Psoas muscle (tissue), 8 donors: Measurements from ENCODE around the gene PITPNM3. TPM values are rescaled to one million over a fixed set of nuclear protein-coding genes. Genes with fewer than 3 reads are reported as not detected.

Experiments used
- ATAC-seq, 4 donors: fragments of 200-7000 bp; cut with Tn5 transposase; one replicate each; pipeline ENCODE4 v1.9.1; 2020; ENCODE audit warnings: moderate library complexity in 3 of 4, mild to moderate bottlenecking in 2 of 4
- DNase-seq, 2 donors: peaks; one replicate each; pipeline ENCODE4 v3.0.0-alpha.2; 2020
- H3K27ac ChIP-seq: fragments of 200-600 bp; one replicate; pipeline ENCODE4 v1.8.0; 2022
- H3K27me3 ChIP-seq, 3 donors: fragments of 200-600 bp in 1 of 3; one replicate each; pipeline versions ENCODE4 v1.6.1 to v1.8.0; 2013 to 2022; ENCODE audit warnings: low read length in 2 of 3, mild to moderate bottlenecking in 2 of 3, moderate library complexity in 1 of 3; ENCODE audit not compliant: insufficient read depth in 3 of 3
- H3K36me3 ChIP-seq, 2 donors: fragments of 200-600 bp in 1 of 2; one replicate each; pipeline versions ENCODE4 v1.6.1 to v1.8.0; 2013 to 2022; ENCODE audit warnings: low read depth in 1 of 2, mild to moderate bottlenecking in 1 of 2, moderate library complexity in 1 of 2; ENCODE audit not compliant: insufficient read depth in 1 of 2
- H3K4me1 ChIP-seq: fragments of 200-600 bp; one replicate; pipeline ENCODE4 v1.8.0; 2022
- H3K4me3 ChIP-seq: fragments of 200-600 bp; one replicate; pipeline ENCODE4 v1.8.0; 2022; ENCODE audit warnings: mild to moderate bottlenecking
- H3K9me3 ChIP-seq: fragments of 200-600 bp; one replicate; pipeline ENCODE4 v1.8.0; 2022
- WGBS, 3 donors: extraction: QIAGEN DNeasy Blood & Tissue Kit; methylation state at CpG; one replicate each; pipeline versions ENCODE4 v1.1.6 to v1.1.7; 2013; 5-methylcytosine and 5-hydroxymethylcytosine counted together
- intact Hi-C, 2 donors: fragments of 100-400 bp; cut with DNase I; formaldehyde crosslinking; loops; one replicate each; pipeline versions ENCODE4 v1.11.0 to v1.14.2; 2022
- polyA plus RNA-seq, 3 donors: library from polyadenylated mRNA; stranded (reverse); fragments of 200-250 nt; gene quantifications; one replicate each; pipeline ENCODE4 v1.2.3, GENCODE V29; 2013
- total RNA-seq, 4 donors: library from RNA; stranded (reverse); fragmentation: NEBNext Ultra II Directional in 2 of 4; extraction: Animal tissue kit (Norgen Biotek cat#: 25700) in 2 of 4; gene quantifications; one replicate each; pipeline versions ENCODE4 v1.2.1 to v1.2.4, GENCODE V29; 2021 to 2023
- TF ChIP-seq, protein P1 (sequence below): fragments of 200-600 bp; IDR thresholded peaks from one replicate; pipeline ENCODE4 v1.8.0; 2022; ENCODE audit warnings: antibody characterized with exemption
- donor health status: healthy with polysubstance abuse.
- donor health status: DM: no; HTN: no; CAD: no; lungs with moderate emphysema.
- donor health status: Bipolar disorder and iron deficiency.
- donor health status: healthy.
- donor health status: DM: yes; HTN: yes; CAD: no.
- donor health status: DM: no; HTN: no; CAD: no.
- donor health status: DM: no; HTN: no; CAD: no.
- donor health status: DM: yes; HTN: yes; CAD: no.

PITPNM3 gene
- total and polyA plus RNA-seq, 7 donors = 0.08 to 0.65 (median 0.32) TPM

- H3K36me3 ChIP-seq = no peaks in the 10 kb centered on the region
- DNase-seq (peak in 1 of 2 donors; percentile 39), ATAC-seq (no peak)
- no peaks in the 10 kb centered on the region for H3K9me3 ChIP-seq
- TF ChIP-seq, protein P1, sequence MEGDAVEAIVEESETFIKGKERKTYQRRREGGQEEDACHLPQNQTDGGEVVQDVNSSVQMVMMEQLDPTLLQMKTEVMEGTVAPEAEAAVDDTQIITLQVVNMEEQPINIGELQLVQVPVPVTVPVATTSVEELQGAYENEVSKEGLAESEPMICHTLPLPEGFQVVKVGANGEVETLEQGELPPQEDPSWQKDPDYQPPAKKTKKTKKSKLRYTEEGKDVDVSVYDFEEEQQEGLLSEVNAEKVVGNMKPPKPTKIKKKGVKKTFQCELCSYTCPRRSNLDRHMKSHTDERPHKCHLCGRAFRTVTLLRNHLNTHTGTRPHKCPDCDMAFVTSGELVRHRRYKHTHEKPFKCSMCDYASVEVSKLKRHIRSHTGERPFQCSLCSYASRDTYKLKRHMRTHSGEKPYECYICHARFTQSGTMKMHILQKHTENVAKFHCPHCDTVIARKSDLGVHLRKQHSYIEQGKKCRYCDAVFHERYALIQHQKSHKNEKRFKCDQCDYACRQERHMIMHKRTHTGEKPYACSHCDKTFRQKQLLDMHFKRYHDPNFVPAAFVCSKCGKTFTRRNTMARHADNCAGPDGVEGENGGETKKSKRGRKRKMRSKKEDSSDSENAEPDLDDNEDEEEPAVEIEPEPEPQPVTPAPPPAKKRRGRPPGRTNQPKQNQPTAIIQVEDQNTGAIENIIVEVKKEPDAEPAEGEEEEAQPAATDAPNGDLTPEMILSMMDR = no peak
- peaks cover 3% of the 10 kb centered on the region for H3K4me1 ChIP-seq
- peaks cover 0 to 9% (median 0%) of the 10 kb centered on the region in 3 donors for H3K27me3 ChIP-seq
- 88 to 98% (median 90%) methylated on average over 14 of the region's 14 CpGs for WGBS, 3 donors
- intact Hi-C loops = no loop called here
- H3K4me3 ChIP-seq = no peak overlapping the region
- H3K27ac ChIP-seq = no peak overlapping the region
These were observed 95.1 kb downstream of the PITPNM3 start for GRCh38 chr17:6461246-6461645.

GRCh38 chr17:6460531-6461161 lies 95.7 kb downstream of the PITPNM3 start:
- intact Hi-C loops = no loop called here
- H3K4me1 ChIP-seq = peaks cover 3% of the 10 kb centered on the region
- DNase-seq = no peak
- peaks cover 0 to 12% (median 2%) of the 10 kb centered on the region in 3 donors for H3K27me3 ChIP-seq
- no peaks in the 10 kb centered on the region for H3K9me3 ChIP-seq
- no peaks in the 10 kb centered on the region for H3K36me3 ChIP-seq
- no peak for ATAC-seq
- H3K4me3 ChIP-seq = no peak overlapping the region
- H3K27ac ChIP-seq = no peak overlapping the region
- WGBS, 3 donors = 83 to 85% (median 84%) methylated on average over 9 of the region's 9 CpGs
- TF ChIP-seq, protein P1 = no peak

DNA sequence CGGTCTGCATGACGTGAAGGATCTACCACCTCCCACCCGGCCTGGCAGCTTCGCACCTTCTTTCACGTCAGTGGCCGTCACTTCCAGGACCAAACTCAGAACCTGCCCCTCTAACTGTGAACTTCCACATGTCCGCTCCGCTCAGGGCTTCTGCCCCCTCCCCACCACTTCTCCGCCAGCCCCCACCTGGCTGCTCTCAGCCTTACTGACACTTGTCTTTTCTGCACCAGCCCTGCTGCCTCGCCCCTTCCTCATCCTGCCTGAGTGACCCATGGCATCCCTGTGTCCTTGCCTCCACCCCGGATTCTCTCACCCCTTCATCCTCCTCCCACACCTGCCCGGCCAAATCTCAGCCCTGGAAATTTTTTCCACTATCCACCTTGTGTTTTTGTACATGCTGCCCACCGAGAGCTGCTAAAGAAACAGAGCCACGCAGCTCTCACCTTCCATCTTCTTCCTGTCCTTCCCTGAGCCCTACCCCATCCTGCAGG lies 97.8 kb downstream of the PITPNM3 start:
- no peak overlapping the region for H3K4me3 ChIP-seq
- intact Hi-C loops = no loop called here
- no peak overlapping the region for H3K27ac ChIP-seq
- TF ChIP-seq, protein P1 = no peak
- ATAC-seq (no peak), DNase-seq (no peak)
- no peaks in the 10 kb centered on the region for H3K36me3 ChIP-seq
- H3K4me1 ChIP-seq = peaks cover 3% of the 10 kb centered on the region
- peaks cover 0 to 28% (median 8%) of the 10 kb centered on the region in 3 donors for H3K27me3 ChIP-seq
- H3K9me3 ChIP-seq = no peaks in the 10 kb centered on the region
- 82 to 87% (median 87%) methylated on average over 14 of the region's 14 CpGs for WGBS, 3 donors

DNA sequence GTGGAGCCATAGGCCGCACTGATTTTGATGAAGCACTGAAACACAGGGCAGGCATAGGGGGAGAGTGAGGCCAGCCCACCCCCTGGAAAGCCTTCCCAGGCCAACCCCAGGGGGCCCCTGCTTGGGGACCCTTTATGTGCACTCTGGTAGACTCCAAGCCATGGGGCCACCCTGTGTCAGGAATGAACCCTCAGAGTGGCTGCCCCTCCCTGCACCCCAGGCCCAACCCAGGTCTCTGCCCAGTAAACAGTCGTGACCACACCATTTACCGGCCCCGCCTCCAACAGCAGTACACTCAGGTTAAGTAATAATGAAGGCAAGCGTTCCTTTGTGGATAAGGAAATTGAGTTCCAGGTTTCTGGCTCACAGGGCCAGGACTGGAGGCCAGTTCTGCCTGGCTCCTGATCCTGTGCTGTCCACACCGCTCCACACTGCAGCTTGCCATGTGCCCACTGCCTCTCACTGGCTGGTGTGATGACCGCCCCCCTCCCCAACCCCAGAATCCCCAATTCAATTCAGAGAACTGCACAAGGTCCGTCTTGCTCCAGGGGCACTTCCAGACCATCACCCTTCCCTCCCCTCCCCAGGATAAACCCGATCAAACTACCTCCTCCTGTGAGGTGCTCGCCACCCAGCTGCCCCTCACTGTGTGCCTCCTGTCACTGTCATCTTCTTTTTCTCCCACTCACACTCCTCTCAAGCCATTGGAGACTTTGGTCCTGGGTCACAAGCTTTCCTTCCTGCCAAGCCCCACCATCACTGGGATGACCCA lies 98.5 kb downstream of the PITPNM3 start:
- H3K27me3 ChIP-seq = peaks cover 0 to 31% (median 13%) of the 10 kb centered on the region in 3 donors
- DNase-seq = peak in 1 of 2 donors; percentile 38
- intact Hi-C loops = no loop called here

More for the DNA sequence above, 98.5 kb downstream of the PITPNM3 start:
- H3K4me1 ChIP-seq = peaks cover 3% of the 10 kb centered on the region
- H3K36me3 ChIP-seq = no peaks in the 10 kb centered on the region
- TF ChIP-seq, protein P1 = no peak
- ATAC-seq = peak in 1 of 4 donors; percentile 7
- H3K27ac ChIP-seq = no peak overlapping the region
- H3K9me3 ChIP-seq = no peaks in the 10 kb centered on the region
- no peak overlapping the region for H3K4me3 ChIP-seq
- WGBS, 3 donors = 82 to 88% (median 88%) methylated on average over 10 of the region's 10 CpGs
